AG10803 (cell line): ENCODE measurements around the gene RUNX1.

Experiments
- DNase-seq: peaks from one replicate; pipeline ENCODE4 v3.0.0; 2010; ENCODE audit warnings: low read depth
- H3K4me3 ChIP-seq: 2 replicates; pipeline ENCODE4 v1.5.1; 2011; ENCODE audit warnings: mild to moderate bottlenecking, low read length, control low read depth
- CTCF ChIP-seq: conservative IDR thresholded peaks from 2 replicates; pipeline ENCODE4 v1.5.1; 2011; ENCODE audit warnings: mild to moderate bottlenecking, low read length, control low read depth, inconsistent platforms

Gene RUNX1

GRCh38 chr21:35019631-35020032 is 29.5 kb downstream of the RUNX1 start:
- H3K4me3 ChIP-seq: no peak overlapping the region
- no peak for TF ChIP-seq CTCF
- no peak for DNase-seq

GRCh38 chr21:35017256-35017655 is 31.8 kb downstream of the RUNX1 start:
- no peak overlapping the region for H3K4me3 ChIP-seq
- no peak for TF ChIP-seq CTCF
- DNase-seq: no peak

- no peak overlapping the region for H3K4me3 ChIP-seq
- DNase-seq: no peak
- TF ChIP-seq CTCF: no peak
Observed at GRCh38 chr21:35016517-35017188, 32.4 kb downstream of the RUNX1 start.

GRCh38 chr21:35016071-35016470 is 33.0 kb downstream of the RUNX1 start:
- H3K4me3 ChIP-seq: no peak overlapping the region
- TF ChIP-seq CTCF: no peak
- no peak for DNase-seq

GRCh38 chr21:35015435-35016024 is 33.6 kb downstream of the RUNX1 start:
- no peak overlapping the region for H3K4me3 ChIP-seq
- no peak for TF ChIP-seq CTCF
- no peak for DNase-seq

- no peak for DNase-seq
- H3K4me3 ChIP-seq: no peak overlapping the region
- no peak for TF ChIP-seq CTCF
Observed at GRCh38 chr21:35014302-35015041, 34.6 kb downstream of the RUNX1 start.

GRCh38 chr21:35011681-35012080 is 37.4 kb downstream of the RUNX1 start:
- no peak for TF ChIP-seq CTCF
- DNase-seq: no peak
- H3K4me3 ChIP-seq: no peak overlapping the region
